Activated B cell treated with CpG ODN at 0.5 μM for 24 hours (primary cell): ENCODE data around the gene RIBC2. TPM values are rescaled to one million over a fixed set of nuclear protein-coding genes. Genes with fewer than 3 reads are reported as not detected.
"Not testable (repeated sequence)": the region's sequence is repeated elsewhere in the genome, so short reads cannot be mapped to it uniquely, and the experiment has no call there.

Source experiments
- ATAC-seq: fragments of 200-7000 bp; cut with Tn5 transposase; one replicate; pipeline ENCODE4 v1.10.0; 2021; ENCODE audit warnings: low read depth, mild to moderate bottlenecking, moderate library complexity
- CTCF ChIA-PET: fragments of 350-600 bp; sonication (Branson Sonifier 250); formaldehyde crosslinking; loops from one replicate; lab custom pipeline; 2021; ENCODE audit warnings: antibody characterized with exemption; lab: Charles Lee
- POLR2A ChIA-PET: fragments of 350-600 bp; sonication (Branson Sonifier 250); formaldehyde crosslinking; loops from one replicate; lab custom pipeline; 2021; ENCODE audit warnings: antibody characterized with exemption; lab: Charles Lee
- DNase-seq: peaks from one replicate; pipeline ENCODE4 v3.0.0; 2022
- H3K27ac Mint-ChIP-seq: one replicate; pipeline ENCODE4 v1.8.0; 2020; ENCODE audit warnings: mixed read lengths
- H3K27me3 Mint-ChIP-seq: one replicate; pipeline ENCODE4 v1.8.0; 2021; ENCODE audit warnings: mixed read lengths
- H3K36me3 Mint-ChIP-seq: one replicate; pipeline ENCODE4 v1.8.0; 2021; ENCODE audit warnings: low read depth, mixed read lengths
- H3K4me1 Mint-ChIP-seq: one replicate; pipeline ENCODE4 v1.8.0; 2021; ENCODE audit warnings: mixed read lengths
- H3K4me3 Mint-ChIP-seq: one replicate; pipeline ENCODE4 v1.8.0; 2020; ENCODE audit warnings: mild to moderate bottlenecking, mixed read lengths
- H3K9me3 Mint-ChIP-seq: one replicate; pipeline ENCODE4 v1.8.0; 2020; ENCODE audit warnings: mixed read lengths
- CTCF ChIP-seq: fragments of 200-600 bp; IDR thresholded peaks from one replicate; pipeline ENCODE4 v1.8.0; 2022; ENCODE audit warnings: antibody characterized with exemption, mild to moderate bottlenecking
- intact Hi-C: fragments of 100-400 bp; cut with micrococcal nuclease; formaldehyde crosslinking; loops from one replicate; pipeline ENCODE4 v1.15.1; 2024
- total RNA-seq: library from RNA; stranded (reverse); gene quantifications from 2 replicates; pipeline ENCODE4 v1.2.3, GENCODE V29; 2022

Gene RIBC2
- total RNA-seq, 1 donor from 2014 or later, result 0.31 TPM

DNA sequence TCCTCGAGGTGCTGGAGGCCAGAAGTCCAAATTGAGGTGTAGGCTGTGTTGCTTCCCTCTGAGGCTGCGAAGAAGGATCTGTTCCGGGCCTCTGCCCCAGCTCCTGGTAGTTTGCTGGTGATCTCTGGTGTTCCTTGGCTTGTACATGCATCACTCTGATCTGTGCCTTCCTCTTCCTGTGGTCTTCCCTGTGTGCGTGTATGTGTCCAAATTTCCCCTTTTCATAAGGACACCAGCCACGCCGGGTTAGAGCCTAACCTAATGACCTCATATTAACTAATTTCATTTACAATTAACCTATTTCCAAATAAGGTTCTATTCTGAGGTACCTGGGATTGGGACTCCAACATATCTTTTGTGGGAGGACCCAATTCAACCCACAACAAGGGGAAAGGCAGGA lies 21.5 kb downstream of the RIBC2 start:
- POLR2A ChIA-PET, result no interaction called here

DNA sequence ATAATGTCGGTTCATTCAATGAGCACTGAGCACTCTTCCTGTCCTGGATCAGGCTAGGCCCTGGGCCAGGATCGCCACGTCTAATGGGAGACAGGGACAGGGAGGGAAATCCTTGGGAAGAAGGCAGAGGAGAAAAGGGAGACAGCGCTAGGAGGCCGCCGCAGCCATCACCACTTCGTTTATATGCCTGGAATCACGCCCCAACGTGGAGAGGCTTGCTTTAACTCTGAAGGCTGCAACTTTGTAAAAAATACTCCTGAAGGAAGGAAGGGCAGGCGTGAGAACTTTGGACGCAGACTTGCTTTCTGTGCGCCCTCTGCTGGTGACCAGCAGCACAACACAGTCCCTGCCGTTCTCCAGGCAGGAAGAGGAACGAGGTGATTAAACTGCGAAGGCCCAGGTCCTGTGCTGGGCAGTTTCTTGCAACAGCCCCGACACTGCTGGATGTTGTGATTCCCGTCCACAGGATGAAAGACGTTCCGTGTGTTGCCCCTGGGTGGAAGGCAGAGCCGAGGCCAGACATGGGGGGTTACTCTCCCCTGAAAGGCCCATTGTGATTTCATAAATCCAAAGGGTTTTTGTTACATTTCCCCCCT lies 22.1 kb downstream of the RIBC2 start:
- ChIA-PET CTCF (no interaction called here), POLR2A (no interaction called here)
- DNase-seq (peak; percentile 71), ATAC-seq (peak; percentile 98)
- H3K4me1 Mint-ChIP-seq, result peaks cover 15% of the 10 kb centered on the region
- peaks cover 2% of the 10 kb centered on the region for H3K27me3 Mint-ChIP-seq
- H3K4me3 Mint-ChIP-seq, result no peak overlapping the region
- no peaks in the 10 kb centered on the region for H3K9me3 Mint-ChIP-seq
- intact Hi-C loops, result loop anchor here (1.0 to 10.0 kb wide), 3 partner anchors 166 to 333 kb away; partner anchors contain the start of gene NUP50
- H3K36me3 Mint-ChIP-seq, result no peaks in the 10 kb centered on the region
- H3K27ac Mint-ChIP-seq, result no peak overlapping the region
- TF ChIP-seq CTCF, result peak; percentile 55

More for the DNA sequence above, 21.5 kb downstream of the RIBC2 start:
- Mint-ChIP-seq H3K4me3 (no peak overlapping the region), H3K4me1 (peaks cover 12% of the 10 kb centered on the region), H3K27ac (no peak overlapping the region), H3K27me3 (peaks cover 2% of the 10 kb centered on the region), H3K9me3 (no peaks in the 10 kb centered on the region), H3K36me3 (no peaks in the 10 kb centered on the region)
- intact Hi-C loops, result loop anchor here (1.0 to 10.0 kb wide), 3 partner anchors 166 to 333 kb away; partner anchors contain the start of gene NUP50
- no peak for DNase-seq
- no peak for ATAC-seq
- CTCF ChIA-PET, result interaction anchor here (1.7 kb wide), 1 partner anchor 167 kb away, joined by 4 read pairs; no protein-coding TSS in a partner anchor
- no peak for TF ChIP-seq CTCF

DNA sequence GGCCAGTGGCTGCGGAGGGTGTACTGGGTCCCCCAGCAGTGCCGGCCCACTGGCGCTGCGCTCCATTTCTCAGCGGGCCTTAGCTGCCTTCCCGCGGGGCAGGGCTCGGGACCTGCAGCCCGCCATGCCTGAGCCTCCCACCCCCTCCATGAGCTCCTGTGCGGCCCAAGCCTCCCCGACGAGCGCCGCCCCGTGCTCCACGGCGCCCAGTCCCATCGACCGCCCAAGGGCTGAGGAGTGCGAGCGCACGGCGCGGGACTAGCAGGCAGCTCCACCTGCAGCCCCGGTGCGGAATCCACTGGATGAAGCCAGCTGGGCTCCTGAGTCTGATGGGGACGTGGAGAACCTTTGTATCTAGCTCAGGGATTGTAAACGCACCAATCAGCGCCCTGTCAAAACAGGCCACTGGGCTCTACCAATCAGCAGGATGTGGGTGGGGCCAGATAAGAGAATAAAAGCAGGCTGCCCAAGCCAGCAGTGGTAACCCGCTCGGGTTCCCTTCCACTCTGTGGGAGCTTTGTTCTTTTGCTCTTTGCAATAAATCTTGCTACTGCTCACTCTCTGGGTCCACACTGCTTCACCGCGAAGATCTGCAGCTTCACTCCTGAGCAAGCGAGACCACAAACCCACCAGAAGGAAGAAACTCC lies 23.5 kb downstream of the RIBC2 start:
- H3K36me3 Mint-ChIP-seq, DNase-seq, H3K4me3 Mint-ChIP-seq, POLR2A ChIA-PET, H3K27me3 Mint-ChIP-seq, H3K9me3 Mint-ChIP-seq, H3K27ac Mint-ChIP-seq, ATAC-seq: not testable (repeated sequence)
- intact Hi-C loops, result loop anchor here (10.0 kb wide), 1 partner anchor 272 kb away; the partner anchor contains the start of gene NUP50
- CTCF ChIA-PET, result interaction anchor here (1.3 kb wide), 1 partner anchor 202 kb away, joined by 4 read pairs; no protein-coding TSS in a partner anchor
- peaks cover 17% of the 10 kb centered on the region for H3K4me1 Mint-ChIP-seq

DNA sequence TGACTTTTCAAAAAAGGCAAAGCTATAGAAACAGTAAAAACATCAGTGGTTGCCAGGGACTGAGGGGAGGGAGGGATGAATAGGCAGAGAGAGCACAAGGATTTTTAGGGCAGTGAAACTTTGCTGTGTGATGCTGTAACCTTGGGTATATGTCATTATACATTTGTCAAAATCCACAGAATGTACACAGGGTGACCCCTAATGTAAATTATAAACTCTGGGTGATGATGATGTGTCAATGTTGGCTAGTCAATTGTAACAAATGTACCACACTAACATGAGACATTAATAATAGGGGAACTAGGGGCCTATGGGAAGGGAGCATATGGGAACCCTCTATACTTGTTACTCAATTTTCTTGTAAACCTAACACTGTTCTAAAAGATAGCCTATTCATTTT lies 24.8 kb downstream of the RIBC2 start:
- H3K4me1 Mint-ChIP-seq, result peaks cover 17% of the 10 kb centered on the region
- no peaks in the 10 kb centered on the region for H3K9me3 Mint-ChIP-seq
- peaks cover 9% of the 10 kb centered on the region for H3K27me3 Mint-ChIP-seq
- intact Hi-C loops, result loop anchor here (10.0 kb wide), 1 partner anchor 274 kb away; the partner anchor contains the start of gene NUP50
- no peaks in the 10 kb centered on the region for H3K36me3 Mint-ChIP-seq
- ChIA-PET POLR2A (no interaction called here), CTCF (interaction anchor here (1.3 kb wide), 1 partner anchor 203 kb away, joined by 4 read pairs; no protein-coding TSS in a partner anchor)
- no peak for DNase-seq
- TF ChIP-seq CTCF, result no peak
- no peak overlapping the region for H3K27ac Mint-ChIP-seq
- no peak overlapping the region for H3K4me3 Mint-ChIP-seq
- no peak for ATAC-seq

DNA sequence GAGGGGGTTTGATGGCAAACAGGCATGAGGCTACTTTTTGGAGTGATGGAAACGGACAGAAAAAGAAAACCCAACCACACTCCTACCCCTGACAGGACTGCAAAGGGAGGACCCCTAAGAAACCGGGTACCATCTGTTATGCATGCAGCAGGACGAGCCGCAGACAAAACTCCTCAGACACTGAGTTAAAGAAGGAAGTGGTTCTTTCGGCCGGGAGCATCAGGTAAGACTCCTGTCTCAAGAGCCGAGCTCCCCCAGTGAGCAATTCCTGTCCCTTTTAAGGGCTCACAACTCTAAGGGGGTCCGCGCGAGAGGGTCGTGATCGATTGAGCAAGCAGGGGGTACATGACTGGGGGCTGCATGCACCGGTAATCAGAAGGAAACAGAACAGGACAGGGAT lies 27.2 kb downstream of the RIBC2 start:
- Mint-ChIP-seq H3K4me3 (peak overlapping the region; percentile 29), H3K4me1 (peaks cover 12% of the 10 kb centered on the region)
- ATAC-seq, DNase-seq, H3K36me3 Mint-ChIP-seq, H3K27ac Mint-ChIP-seq, CTCF ChIA-PET, H3K27me3 Mint-ChIP-seq, H3K9me3 Mint-ChIP-seq, POLR2A ChIA-PET: not testable (repeated sequence)
- intact Hi-C loops, result loop anchor here (2.0 kb wide), 1 partner anchor 112 kb away; no protein-coding TSS in a partner anchor

DNA sequence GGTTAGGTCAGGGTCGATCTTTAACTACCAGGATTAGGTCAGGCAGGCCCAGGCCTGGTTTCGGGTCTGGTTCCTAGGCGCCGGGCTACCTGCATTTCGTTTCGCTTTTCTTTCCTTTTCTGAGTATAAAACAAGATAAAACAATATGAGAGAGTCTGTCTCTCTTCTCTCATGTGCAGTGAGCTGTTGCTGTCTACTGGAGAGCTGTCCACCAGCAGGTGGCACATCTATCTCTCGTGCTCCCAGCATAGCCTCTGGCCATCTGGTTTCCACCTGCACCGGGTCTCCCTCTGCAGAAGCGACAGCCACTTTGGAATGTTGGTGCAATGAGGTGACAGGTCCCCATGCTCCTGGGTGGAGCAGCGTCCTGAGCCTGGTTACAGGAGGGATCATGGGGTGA lies 27.6 kb downstream of the RIBC2 start:
- H3K27ac Mint-ChIP-seq, result no peak overlapping the region
- TF ChIP-seq CTCF, result no peak
- no peaks in the 10 kb centered on the region for H3K9me3 Mint-ChIP-seq
- intact Hi-C loops, result loop anchor here (2.0 kb wide), 1 partner anchor 112 kb away; no protein-coding TSS in a partner anchor
- DNase-seq (no peak), ATAC-seq (peak; percentile 52)
- peaks cover 10% of the 10 kb centered on the region for H3K4me1 Mint-ChIP-seq
- no peaks in the 10 kb centered on the region for H3K36me3 Mint-ChIP-seq
- peak overlapping the region; percentile 29 for H3K4me3 Mint-ChIP-seq
- H3K27me3 Mint-ChIP-seq, result peaks cover 9% of the 10 kb centered on the region
- POLR2A ChIA-PET, result no interaction called here
- CTCF ChIA-PET, result no interaction called here
